Measurements from ENCODE around the gene BNC2. TPM values are rescaled to one million over a fixed set of nuclear protein-coding genes. Genes with fewer than 3 reads are reported as not detected.

BNC2 gene
- total RNA-seq, 2 experiments from 2014 or later = not detected

GRCh38 chr9:16811987-16812685, 58.3 kb downstream of the BNC2 start:
- no peak for TF ChIP-seq EZH2phosphoT487 (IDR thresholded peaks at IDR 0.05; ENCODE audit: borderline replicate concordance, low read depth, low read length)
- TF ChIP-seq, protein P1, sequence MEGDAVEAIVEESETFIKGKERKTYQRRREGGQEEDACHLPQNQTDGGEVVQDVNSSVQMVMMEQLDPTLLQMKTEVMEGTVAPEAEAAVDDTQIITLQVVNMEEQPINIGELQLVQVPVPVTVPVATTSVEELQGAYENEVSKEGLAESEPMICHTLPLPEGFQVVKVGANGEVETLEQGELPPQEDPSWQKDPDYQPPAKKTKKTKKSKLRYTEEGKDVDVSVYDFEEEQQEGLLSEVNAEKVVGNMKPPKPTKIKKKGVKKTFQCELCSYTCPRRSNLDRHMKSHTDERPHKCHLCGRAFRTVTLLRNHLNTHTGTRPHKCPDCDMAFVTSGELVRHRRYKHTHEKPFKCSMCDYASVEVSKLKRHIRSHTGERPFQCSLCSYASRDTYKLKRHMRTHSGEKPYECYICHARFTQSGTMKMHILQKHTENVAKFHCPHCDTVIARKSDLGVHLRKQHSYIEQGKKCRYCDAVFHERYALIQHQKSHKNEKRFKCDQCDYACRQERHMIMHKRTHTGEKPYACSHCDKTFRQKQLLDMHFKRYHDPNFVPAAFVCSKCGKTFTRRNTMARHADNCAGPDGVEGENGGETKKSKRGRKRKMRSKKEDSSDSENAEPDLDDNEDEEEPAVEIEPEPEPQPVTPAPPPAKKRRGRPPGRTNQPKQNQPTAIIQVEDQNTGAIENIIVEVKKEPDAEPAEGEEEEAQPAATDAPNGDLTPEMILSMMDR (conservative IDR thresholded peaks at IDR 0.05; ENCODE audit: low read length) = no peak
- POLR2A ChIA-PET = interaction anchor here (0.6 to 1.2 kb wide), 2 partner anchors 12 to 39 kb away, joined by 3 to 4 read pairs; no protein-coding TSS in a partner anchor

GRCh38 chr9:16809912-16810610, 60.4 kb downstream of the BNC2 start:
- no TSS peak for BruUV-seq (replicated peaks)
- H3K79me2 ChIP-seq (ENCODE audit: insufficient read depth, low read depth, low read length) = no peaks in the 10 kb centered on the region
- no peak overlapping the region for H2AFZ ChIP-seq (ENCODE audit: low read length)
- no peaks in the 10 kb centered on the region for H3K36me3 ChIP-seq (ENCODE audit: insufficient read depth, low read length)
- no peaks in the 10 kb centered on the region for H3K4me1 ChIP-seq (ENCODE audit: insufficient read depth, low read length, poor library complexity, severe bottlenecking)
- H3K27ac ChIP-seq (ENCODE audit: low read depth, low read length, poor library complexity, severe bottlenecking) = no peak overlapping the region
- no peak for DNase-seq (ENCODE audit: low spot score)
- H4K20me1 ChIP-seq (ENCODE audit: insufficient read depth, low read length) = no peaks in the 10 kb centered on the region
- POLR2A ChIA-PET = no interaction called here
- TF ChIP-seq, protein P1 (conservative IDR thresholded peaks at IDR 0.05; ENCODE audit: low read length) = no peak
- no peak for TF ChIP-seq EZH2phosphoT487 (IDR thresholded peaks at IDR 0.05; ENCODE audit: borderline replicate concordance, low read depth, low read length)
- H3K9me3 ChIP-seq (ENCODE audit: low read length) = no peaks in the 10 kb centered on the region
- no peak overlapping the region for H3K4me2 ChIP-seq (ENCODE audit: low read length)
- H3K9me2 ChIP-seq (ENCODE audit: insufficient read depth, low read length) = no peaks in the 10 kb centered on the region
- CTCF ChIA-PET (ENCODE audit: unreplicated experiment) = no interaction called here
- intact Hi-C loops (cut with micrococcal nuclease; ENCODE audit: unreplicated experiment) = no loop called here
- H3K4me3 ChIP-seq (ENCODE audit: low read depth, low read length, poor library complexity, severe bottlenecking) = no peak overlapping the region

More at GRCh38 chr9:16811987-16812685, 58.3 kb downstream of the BNC2 start:
- intact Hi-C loops (cut with micrococcal nuclease; ENCODE audit: unreplicated experiment) = no loop called here
- Histone ChIP-seq H4K20me1 (ENCODE audit: insufficient read depth, low read length) (no peaks in the 10 kb centered on the region), H3K4me3 (ENCODE audit: low read depth, low read length, poor library complexity, severe bottlenecking) (no peak overlapping the region), H3K4me1 (ENCODE audit: insufficient read depth, low read length, poor library complexity, severe bottlenecking) (no peaks in the 10 kb centered on the region), H3K9me2 (ENCODE audit: insufficient read depth, low read length) (no peaks in the 10 kb centered on the region), H3K9me3 (ENCODE audit: low read length) (no peaks in the 10 kb centered on the region), H3K4me2 (ENCODE audit: low read length) (no peak overlapping the region), H2AFZ (ENCODE audit: low read length) (no peak overlapping the region), H3K79me2 (ENCODE audit: insufficient read depth, low read depth, low read length) (no peaks in the 10 kb centered on the region), H3K27ac (ENCODE audit: low read depth, low read length, poor library complexity, severe bottlenecking) (no peak overlapping the region), H3K36me3 (ENCODE audit: insufficient read depth, low read length) (no peaks in the 10 kb centered on the region)
- CTCF ChIA-PET (ENCODE audit: unreplicated experiment) = no interaction called here
- no peak for DNase-seq (ENCODE audit: low spot score)
- BruUV-seq (replicated peaks) = no TSS peak

DNA sequence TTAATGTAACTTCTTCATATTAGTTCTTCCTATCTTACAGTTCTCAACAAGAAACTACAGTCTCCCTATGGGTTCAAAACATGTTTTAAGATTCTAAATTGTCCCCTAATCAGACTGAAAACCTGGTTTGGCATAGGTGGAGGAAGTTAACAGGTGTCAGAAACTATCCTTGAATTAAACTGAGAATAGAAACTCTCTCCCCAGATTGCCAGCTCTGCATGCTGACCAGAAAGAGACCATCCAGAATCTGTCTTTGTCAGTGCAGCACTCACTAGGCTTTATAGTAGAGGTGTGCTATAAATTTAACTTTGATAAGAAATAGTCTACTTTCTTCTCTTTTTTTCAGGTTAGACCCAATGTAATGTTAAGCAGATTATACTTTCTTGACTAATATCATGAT, 63.8 kb downstream of the BNC2 start:
- H4K20me1 ChIP-seq (ENCODE audit: insufficient read depth, low read length) = no peaks in the 10 kb centered on the region
- no peak for TF ChIP-seq EZH2phosphoT487 (IDR thresholded peaks at IDR 0.05; ENCODE audit: borderline replicate concordance, low read depth, low read length)
- TF ChIP-seq, protein P1 (conservative IDR thresholded peaks at IDR 0.05; ENCODE audit: low read length) = no peak
- CTCF ChIA-PET (ENCODE audit: unreplicated experiment) = no interaction called here
- H2AFZ ChIP-seq (ENCODE audit: low read length) = no peak overlapping the region
- no peaks in the 10 kb centered on the region for H3K36me3 ChIP-seq (ENCODE audit: insufficient read depth, low read length)
- H3K27ac ChIP-seq (ENCODE audit: low read depth, low read length, poor library complexity, severe bottlenecking) = no peak overlapping the region
- no peak for DNase-seq (ENCODE audit: low spot score)
- POLR2A ChIA-PET = interaction anchor here (0.5 kb wide), 1 partner anchor 28 kb away, joined by 3 read pairs; no protein-coding TSS in a partner anchor
- H3K4me1 ChIP-seq (ENCODE audit: insufficient read depth, low read length, poor library complexity, severe bottlenecking) = no peaks in the 10 kb centered on the region
- H3K79me2 ChIP-seq (ENCODE audit: insufficient read depth, low read depth, low read length) = no peaks in the 10 kb centered on the region
- BruUV-seq (replicated peaks) = no TSS peak
- intact Hi-C loops (cut with micrococcal nuclease; ENCODE audit: unreplicated experiment) = no loop called here
- no peaks in the 10 kb centered on the region for H3K9me3 ChIP-seq (ENCODE audit: low read length)
- no peaks in the 10 kb centered on the region for H3K9me2 ChIP-seq (ENCODE audit: insufficient read depth, low read length)
- H3K4me3 ChIP-seq (ENCODE audit: low read depth, low read length, poor library complexity, severe bottlenecking) = no peak overlapping the region
- H3K4me2 ChIP-seq (ENCODE audit: low read length) = no peak overlapping the region

Measured in OCI-LY7 (cell line).